H9 (cell line): ENCODE results near the gene RPS15. TPM values are rescaled to one million over a fixed set of nuclear protein-coding genes. Genes with fewer than 3 reads are reported as not detected.

Source experiments
- DNase-seq: peaks from one replicate; pipeline ENCODE4 v3.0.0-alpha.2; 2017
- H2AFZ ChIP-seq: one replicate; pipeline ENCODE4 v1.6.1; 2013; ENCODE audit warnings: mild to moderate bottlenecking, low read length, control low read depth, moderate library complexity
- H2AK5ac ChIP-seq: 2 replicates; pipeline ENCODE4 v1.6.1; 2013; ENCODE audit warnings: low read length, control low read depth, mixed read lengths; ENCODE audit not compliant: insufficient read length
- H2BK120ac ChIP-seq: one replicate; pipeline ENCODE4 v1.6.1; 2013; ENCODE audit warnings: low read depth, mild to moderate bottlenecking, low read length, control low read depth, inconsistent platforms; ENCODE audit not compliant: poor library complexity, severe bottlenecking
- H2BK12ac ChIP-seq: 2 replicates; pipeline ENCODE4 v1.6.1; 2013; ENCODE audit warnings: low read length, control low read depth, mixed read lengths, low read depth; ENCODE audit not compliant: insufficient read length
- H2BK15ac ChIP-seq: 2 replicates; pipeline ENCODE4 v1.6.1; 2013; ENCODE audit warnings: low read depth, low read length, control low read depth
- H2BK20ac ChIP-seq: one replicate; pipeline ENCODE4 v1.6.1; 2013; ENCODE audit warnings: low read depth, mild to moderate bottlenecking, low read length, control low read depth, inconsistent platforms; ENCODE audit not compliant: poor library complexity, severe bottlenecking
- H2BK5ac ChIP-seq: 2 replicates; pipeline ENCODE4 v1.6.1; 2013; ENCODE audit warnings: low read length, control low read depth, mixed read lengths; ENCODE audit not compliant: insufficient read length
- H3K14ac ChIP-seq: 2 replicates; pipeline ENCODE4 v1.6.1; 2013; ENCODE audit warnings: low read length, control low read depth; ENCODE audit not compliant: insufficient read depth
- H3K18ac ChIP-seq: 2 replicates; pipeline ENCODE4 v1.6.1; 2013; ENCODE audit warnings: low read depth, mild to moderate bottlenecking, mixed read lengths, low read length, control low read depth; ENCODE audit not compliant: insufficient read length
- H3K23ac ChIP-seq: 2 replicates; pipeline ENCODE4 v1.6.1; 2013; ENCODE audit warnings: low read length, control low read depth, mixed read lengths, low read depth; ENCODE audit not compliant: insufficient read length
- H3K23me2 ChIP-seq: 2 replicates; pipeline ENCODE4 v1.6.1; 2013; ENCODE audit warnings: low read depth, mild to moderate bottlenecking, mixed read lengths, low read length, control low read depth; ENCODE audit not compliant: insufficient read length, poor library complexity, severe bottlenecking
- H3K27ac ChIP-seq: 2 replicates; pipeline ENCODE4 v1.5.1; 2013; ENCODE audit warnings: low read length, control low read depth, mixed read lengths, low read depth; ENCODE audit not compliant: insufficient read length
- H3K27me3 ChIP-seq: 2 replicates; pipeline ENCODE4 v1.6.1; 2013; ENCODE audit warnings: low read length, control low read depth, inconsistent platforms; ENCODE audit not compliant: insufficient read depth
- H3K4ac ChIP-seq: 2 replicates; pipeline ENCODE4 v1.6.1; 2013; ENCODE audit warnings: low read depth, mild to moderate bottlenecking, control low read depth, inconsistent platforms, low read length, moderate library complexity
- H3K4me1 ChIP-seq: 2 replicates; pipeline ENCODE4 v1.6.1; 2013; ENCODE audit warnings: low read length, control low read depth, inconsistent platforms; ENCODE audit not compliant: insufficient read depth
- H3K4me2 ChIP-seq: 2 replicates; pipeline ENCODE4 v1.6.1; 2013; ENCODE audit warnings: low read length, control low read depth, mixed read lengths; ENCODE audit not compliant: insufficient read length, insufficient read depth
- H3K56ac ChIP-seq: 2 replicates; pipeline ENCODE4 v1.6.1; 2013; ENCODE audit warnings: low read depth, mild to moderate bottlenecking, mixed read lengths, low read length, control low read depth; ENCODE audit not compliant: insufficient read length
- H3K79me1 ChIP-seq: 2 replicates; pipeline ENCODE4 v1.6.1; 2013; ENCODE audit warnings: low read depth, mild to moderate bottlenecking, moderate library complexity, low read length, control low read depth, inconsistent platforms; ENCODE audit not compliant: insufficient read depth, poor library complexity, severe bottlenecking
- H3K79me2 ChIP-seq: 2 replicates; pipeline ENCODE4 v1.6.1; 2013; ENCODE audit warnings: low read length, control low read depth, inconsistent platforms; ENCODE audit not compliant: insufficient read depth
- H3K9ac ChIP-seq: 2 replicates; pipeline ENCODE4 v1.6.1; 2013; ENCODE audit warnings: low read length, control low read depth, mixed read lengths; ENCODE audit not compliant: insufficient read length; ENCODE audit errors: extremely low read depth
- H3K9me3 ChIP-seq: one replicate; pipeline ENCODE4 v1.6.1; 2013; ENCODE audit warnings: low read depth, low read length, inconsistent platforms; ENCODE audit not compliant: control insufficient read depth
- H3T11ph ChIP-seq: one replicate; pipeline ENCODE4 v1.6.1; 2013; ENCODE audit warnings: mild to moderate bottlenecking, low read length, control low read depth, inconsistent platforms
- H4K20me1 ChIP-seq: one replicate; pipeline ENCODE4 v1.6.1; 2013; ENCODE audit not compliant: control insufficient read depth, insufficient read length, insufficient read depth
- H4K5ac ChIP-seq: 2 replicates; pipeline ENCODE4 v1.6.1; 2013; ENCODE audit warnings: low read depth, mild to moderate bottlenecking, mixed read lengths, low read length, control low read depth; ENCODE audit not compliant: insufficient read length
- H4K8ac ChIP-seq: replicated peaks from 2 replicates; pipeline ENCODE4 v1.6.1; 2013; ENCODE audit warnings: low read length, control low read depth, mixed read lengths, low read depth; ENCODE audit not compliant: insufficient read length
- H4K91ac ChIP-seq: 2 replicates; pipeline ENCODE4 v1.6.1; 2013; ENCODE audit warnings: low read depth, mild to moderate bottlenecking, moderate library complexity, mixed read lengths, low read length, control low read depth; ENCODE audit not compliant: insufficient read length
- H3K27ac Mint-ChIP-seq, 3 experiments: 2 replicates in 2 of 3; 3 replicates in 1 of 3; pipeline ENCODE4 v1.8.0; 2020 to 2021; ENCODE audit warnings: mixed read lengths in 3 of 3, mild to moderate bottlenecking in 1 of 3, moderate library complexity in 1 of 3
- H3K27me3 Mint-ChIP-seq: 2 replicates; pipeline ENCODE4 v1.8.0; 2021; ENCODE audit warnings: low read depth, mild to moderate bottlenecking, moderate library complexity, mixed read lengths
- H3K36me3 Mint-ChIP-seq, 3 experiments: 2 replicates in 2 of 3; 3 replicates in 1 of 3; pipeline ENCODE4 v1.8.0; 2020 to 2021; ENCODE audit warnings: low read depth in 3 of 3, mixed read lengths in 3 of 3; ENCODE audit not compliant: insufficient read depth in 1 of 3
- H3K4me1 Mint-ChIP-seq, 2 experiments: 2 replicates each; pipeline ENCODE4 v1.8.0; 2020; ENCODE audit warnings: mixed read lengths in 2 of 2
- H3K4me3 Mint-ChIP-seq, 2 experiments: 2 replicates in 1 of 2; 3 replicates in 1 of 2; pipeline ENCODE4 v1.8.0; 2020 to 2021; ENCODE audit warnings: mild to moderate bottlenecking in 2 of 2, mixed read lengths in 2 of 2, moderate library complexity in 1 of 2
- H3K9me3 Mint-ChIP-seq, 2 experiments: 2 replicates in 1 of 2; 3 replicates in 1 of 2; pipeline ENCODE4 v1.8.0; 2020; ENCODE audit warnings: mild to moderate bottlenecking in 2 of 2, mixed read lengths in 2 of 2, moderate library complexity in 1 of 2
- WGBS: extraction: QIAGEN DNeasy Blood & Tissue Kit; methylation state at CpG from one replicate; pipeline ENCODE4 v1.1.7; 2013; ENCODE audit warnings: missing lambda C conversion rate, low lambda C conversion rate, mixed read lengths; ENCODE audit not compliant: insufficient read length; ENCODE audit errors: extremely low coverage; 5-methylcytosine and 5-hydroxymethylcytosine counted together
- long read RNA-seq: library from polyadenylated mRNA; unstranded; transcript quantifications from one replicate; pipeline ENCODE4 v2.0.0, GENCODE V29; 2020
- total RNA-seq: library from RNA; stranded (reverse); gene quantifications from 2 replicates; pipeline ENCODE4 v1.2.1, GENCODE V29; 2021
- TF ChIP-seq, protein P1 (sequence below): fragments of 200-600 bp; sonication (generic); conservative IDR thresholded peaks from 3 replicates; pipeline ENCODE4 v1.8.0; 2021; ENCODE audit warnings: antibody characterized with exemption, mild to moderate bottlenecking

RPS15 gene
- 1,628 and 1,677 TPM in 2 replicates for total RNA-seq
- long read RNA-seq, transcript RPS15-209 (4 exons, 510 nt), result major isoform, 505 of 560 reads
- long read RNA-seq, transcript RPS15-201 (4 exons, 534 nt), result minor isoform, 7 of 560 reads
- long read RNA-seq, transcript RPS15-210 (3 exons, 873 nt), result minor isoform, 36 of 560 reads
- long read RNA-seq, partial matches to known transcripts, result 4 of 560 reads
- long read RNA-seq, other reads (novel, unspliced or antisense), result 4 of 560 reads

DNA sequence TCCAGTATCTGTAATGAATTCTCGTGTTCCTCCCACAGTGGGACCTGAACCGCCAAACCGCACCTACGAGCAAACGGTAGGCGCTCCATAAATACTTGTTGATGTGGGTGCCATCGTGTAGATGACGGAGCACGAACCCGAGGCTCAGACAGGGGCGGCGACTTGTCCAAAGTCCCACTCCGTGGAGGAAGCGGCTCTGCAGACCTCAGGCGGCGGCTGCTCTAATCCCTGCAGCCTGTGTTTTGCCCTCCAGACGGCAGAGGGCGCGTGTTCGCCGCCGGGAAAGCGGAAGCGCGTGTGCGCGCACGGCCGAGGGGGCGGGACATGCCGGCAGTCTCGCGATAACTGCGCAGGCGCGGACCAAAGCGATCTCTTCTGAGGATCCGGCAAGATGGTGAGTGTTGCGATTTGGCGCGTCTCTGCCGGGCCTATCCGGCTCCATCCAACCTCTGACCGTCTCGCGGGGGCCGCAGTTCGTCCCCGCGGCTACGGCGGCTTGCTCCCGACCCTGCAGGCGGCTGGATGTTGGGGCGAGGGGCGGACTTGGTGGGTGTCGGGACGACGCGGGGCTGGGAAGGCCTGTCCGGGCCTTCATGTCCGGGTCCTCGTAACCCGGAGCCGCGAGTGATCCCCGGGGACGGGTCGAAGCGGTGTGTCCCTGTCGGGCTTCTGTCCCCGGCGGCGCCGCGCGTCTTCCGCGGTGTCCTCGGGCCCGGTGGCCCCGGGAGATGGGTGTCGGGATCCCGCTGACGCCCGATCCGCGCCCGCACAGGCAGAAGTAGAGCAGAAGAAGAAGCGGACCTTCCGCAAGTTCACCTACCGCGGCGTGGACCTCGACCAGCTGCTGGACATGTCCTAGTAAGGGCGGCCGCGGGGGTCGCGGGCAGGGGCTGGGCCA is at the start of gene RPS15:
TSS of gene RPS15 (plus strand) at position 362 of the 898 bp plus-strand sequence. CDS start at position 392, 30 bp downstream.
- Histone ChIP-seq H2BK12ac (no peak within 1 kb of the TSS), H3K9ac (peak within 1 kb of the TSS; percentile 97), H3T11ph (no peak within 1 kb of the TSS), H2BK120ac (no peak within 1 kb of the TSS), H3K4ac (peak within 1 kb of the TSS; percentile 43; the same call in 1 of the 2 replicates), H3K27me3 (no peaks in the 10 kb centered on the region), H4K20me1 (no peaks in the 10 kb centered on the region), H3K18ac (peak within 1 kb of the TSS; percentile 80), H3K23me2 (peaks cover 5% of the 10 kb centered on the region), H4K5ac (no peak within 1 kb of the TSS), H3K23ac (no peak within 1 kb of the TSS), H3K79me1 (peaks cover 12% of the 10 kb centered on the region), H2BK15ac (no peak within 1 kb of the TSS), H3K27ac (no peak within 1 kb of the TSS), H2AFZ (no peak within 1 kb of the TSS), H4K91ac (peak within 1 kb of the TSS; percentile 78), H3K9me3 (no peaks in the 10 kb centered on the region), H2AK5ac (no peak within 1 kb of the TSS), H3K14ac (peak within 1 kb of the TSS; percentile 97), H3K4me2 (peak within 1 kb of the TSS; percentile 64), H2BK5ac (peak within 1 kb of the TSS; percentile 14), H3K4me1 (no peaks in the 10 kb centered on the region), H3K56ac (no peak within 1 kb of the TSS), H4K8ac (no peak within 1 kb of the TSS), H2BK20ac (no peak within 1 kb of the TSS), H3K79me2 (peaks cover 11% of the 10 kb centered on the region; the same call in 1 of the 2 replicates)
- no peaks in the 10 kb centered on the region for H3K9me3 Mint-ChIP-seq
- H3K36me3 Mint-ChIP-seq, result peaks cover 32 to 58% (median 49%) of the 10 kb centered on the region in 3 experiments
- peak within 1 kb of the TSS; percentile 96 to 98 for H3K4me3 Mint-ChIP-seq
- DNase-seq, result peak; percentile 95
- H3K27me3 Mint-ChIP-seq, result no peaks in the 10 kb centered on the region; the same call in 1 of the 2 replicates
- H3K27ac Mint-ChIP-seq, result peak within 1 kb of the TSS; percentile 99 to 100 (median 100)
- no CpG with 5 or more reads among the region's 100 CpGs for WGBS
- H3K4me1 Mint-ChIP-seq, result peaks cover 0 to 20% of the 10 kb centered on the region in 2 experiments
- TF ChIP-seq, protein P1, sequence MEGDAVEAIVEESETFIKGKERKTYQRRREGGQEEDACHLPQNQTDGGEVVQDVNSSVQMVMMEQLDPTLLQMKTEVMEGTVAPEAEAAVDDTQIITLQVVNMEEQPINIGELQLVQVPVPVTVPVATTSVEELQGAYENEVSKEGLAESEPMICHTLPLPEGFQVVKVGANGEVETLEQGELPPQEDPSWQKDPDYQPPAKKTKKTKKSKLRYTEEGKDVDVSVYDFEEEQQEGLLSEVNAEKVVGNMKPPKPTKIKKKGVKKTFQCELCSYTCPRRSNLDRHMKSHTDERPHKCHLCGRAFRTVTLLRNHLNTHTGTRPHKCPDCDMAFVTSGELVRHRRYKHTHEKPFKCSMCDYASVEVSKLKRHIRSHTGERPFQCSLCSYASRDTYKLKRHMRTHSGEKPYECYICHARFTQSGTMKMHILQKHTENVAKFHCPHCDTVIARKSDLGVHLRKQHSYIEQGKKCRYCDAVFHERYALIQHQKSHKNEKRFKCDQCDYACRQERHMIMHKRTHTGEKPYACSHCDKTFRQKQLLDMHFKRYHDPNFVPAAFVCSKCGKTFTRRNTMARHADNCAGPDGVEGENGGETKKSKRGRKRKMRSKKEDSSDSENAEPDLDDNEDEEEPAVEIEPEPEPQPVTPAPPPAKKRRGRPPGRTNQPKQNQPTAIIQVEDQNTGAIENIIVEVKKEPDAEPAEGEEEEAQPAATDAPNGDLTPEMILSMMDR, result peak; percentile 95
